GM19328 (cell line): Measurements from ENCODE around the gene GALNTL6.
"Not testable (repeated sequence)": the region's sequence is repeated elsewhere in the genome, so short reads cannot be mapped to it uniquely, and the experiment has no call there.

ENCODE experiments used
- ATAC-seq: cut with Tn5 transposase; IDR thresholded peaks from one replicate; pipeline ENCODE4 v1.9.1; 2021; ENCODE audit warnings: mild to moderate bottlenecking, moderate library complexity; ENCODE audit not compliant: unreplicated experiment

Gene GALNTL6

DNA sequence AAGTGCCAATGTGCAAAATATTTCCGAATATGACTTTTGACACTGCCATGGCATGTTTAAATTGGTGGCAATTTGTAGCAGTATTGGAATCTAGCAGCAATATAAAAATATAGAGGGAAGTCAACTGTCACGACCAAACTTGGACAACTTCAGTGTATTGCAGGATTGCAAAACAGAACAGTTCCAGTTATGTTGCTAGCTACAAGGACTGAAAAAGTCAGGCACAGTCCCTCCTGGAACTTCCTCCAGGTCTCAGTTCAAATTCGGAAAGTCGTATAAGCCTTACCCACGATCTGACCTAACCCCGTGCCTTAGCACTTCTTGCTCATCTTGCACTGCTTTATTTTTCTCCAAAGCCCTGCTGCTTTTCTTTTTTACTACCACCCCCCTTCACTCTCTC lies 965.4 kb downstream of the GALNTL6 start:
- no peak for ATAC-seq

DNA sequence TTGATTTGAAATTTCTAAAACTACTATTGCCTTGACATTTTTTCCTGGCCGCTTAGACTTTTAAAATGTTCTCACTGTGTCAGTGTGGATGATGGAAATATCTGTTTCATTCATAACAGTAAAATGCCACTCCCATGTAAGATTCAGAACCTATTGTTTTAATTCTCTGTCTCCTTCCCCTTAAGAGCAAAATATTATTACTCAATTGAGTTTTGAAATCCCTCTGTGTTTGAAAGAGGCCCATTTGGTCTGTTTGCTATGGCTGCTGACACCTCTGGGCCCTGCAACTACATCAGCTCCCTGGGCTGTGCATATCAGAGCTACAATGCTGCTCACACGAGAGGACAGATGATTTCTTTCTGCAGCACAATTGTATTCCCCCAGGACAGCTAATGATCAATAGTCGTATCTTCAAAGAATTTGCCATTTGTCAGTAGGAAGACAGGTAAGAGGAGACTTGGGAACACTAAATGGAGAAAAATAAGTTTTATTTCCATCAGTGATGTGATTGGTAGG lies 967.4 kb downstream of the GALNTL6 start:
- ATAC-seq = no peak

DNA sequence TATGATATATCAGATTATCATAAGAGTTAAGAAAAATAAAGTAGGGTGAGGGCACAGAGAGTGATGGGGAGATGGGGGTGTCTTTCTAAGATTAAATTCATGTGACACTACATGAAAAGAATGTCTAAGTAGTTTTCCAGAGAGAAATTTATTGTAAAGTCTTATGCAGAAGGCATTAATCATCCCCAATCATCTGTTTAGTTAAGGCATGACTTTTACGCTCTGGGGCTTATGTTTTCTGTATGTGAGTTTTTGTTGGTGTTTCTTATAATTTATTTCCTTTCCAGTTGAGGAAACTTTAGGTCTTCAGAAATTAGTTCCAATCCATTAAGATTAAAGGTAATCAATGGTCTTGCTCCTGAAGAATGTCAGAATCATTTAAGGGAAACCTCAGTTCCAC lies 972.4 kb downstream of the GALNTL6 start:
- ATAC-seq = no peak

DNA sequence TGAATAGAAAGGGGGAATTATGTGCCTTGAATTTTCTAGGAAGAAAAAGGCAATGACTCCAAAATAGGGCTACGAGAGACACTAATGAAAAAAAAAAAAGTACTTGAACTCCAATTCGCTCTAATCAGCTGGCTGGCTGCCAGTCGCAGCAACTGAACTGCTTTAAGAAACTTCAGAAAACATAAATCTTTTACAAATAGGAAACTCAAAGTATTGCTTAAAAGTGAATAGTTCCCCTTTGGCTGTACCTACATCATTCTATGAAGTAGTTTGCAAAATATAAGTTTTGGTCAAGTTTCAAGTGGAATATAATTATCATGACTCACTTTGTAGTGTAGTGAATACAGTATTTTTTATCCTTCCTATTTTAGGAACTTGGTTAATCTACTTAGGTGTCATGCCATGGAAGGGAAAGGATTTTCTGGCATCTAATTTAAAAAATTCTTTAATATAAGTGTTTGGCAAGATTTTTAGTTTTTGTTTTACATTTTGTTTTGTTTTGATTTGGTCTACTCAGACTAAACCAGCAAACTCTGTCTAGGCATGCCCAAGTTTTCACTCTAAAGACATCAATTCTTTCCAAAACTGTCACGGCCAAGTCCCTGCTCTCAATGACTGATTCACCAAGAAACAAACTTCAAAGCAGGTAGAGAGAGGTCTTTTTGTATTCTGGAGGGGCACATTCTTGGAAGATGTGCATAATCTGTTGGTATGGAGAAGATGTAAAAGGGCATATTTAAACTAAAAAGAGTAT lies 973.0 kb downstream of the GALNTL6 start:
- no peak for ATAC-seq

DNA sequence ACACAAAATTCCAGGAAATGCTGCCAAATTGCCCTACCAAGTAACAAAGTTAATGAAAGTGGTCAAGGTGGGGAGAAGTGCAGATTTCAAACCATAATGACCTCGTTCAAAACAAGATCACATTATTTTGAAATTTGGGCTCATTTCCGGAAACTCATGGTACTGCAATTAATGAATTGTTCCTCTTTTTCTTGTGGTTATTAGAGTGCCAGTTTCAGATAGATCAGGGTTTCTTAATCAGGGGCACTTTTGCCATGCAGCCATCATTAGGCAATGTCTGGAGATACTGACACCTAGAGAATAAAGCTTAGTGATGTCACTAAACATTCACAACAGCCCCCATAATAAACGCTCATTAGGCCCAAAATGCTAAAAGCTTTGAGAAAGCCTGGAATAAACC lies 973.9 kb downstream of the GALNTL6 start:
- no peak for ATAC-seq

DNA sequence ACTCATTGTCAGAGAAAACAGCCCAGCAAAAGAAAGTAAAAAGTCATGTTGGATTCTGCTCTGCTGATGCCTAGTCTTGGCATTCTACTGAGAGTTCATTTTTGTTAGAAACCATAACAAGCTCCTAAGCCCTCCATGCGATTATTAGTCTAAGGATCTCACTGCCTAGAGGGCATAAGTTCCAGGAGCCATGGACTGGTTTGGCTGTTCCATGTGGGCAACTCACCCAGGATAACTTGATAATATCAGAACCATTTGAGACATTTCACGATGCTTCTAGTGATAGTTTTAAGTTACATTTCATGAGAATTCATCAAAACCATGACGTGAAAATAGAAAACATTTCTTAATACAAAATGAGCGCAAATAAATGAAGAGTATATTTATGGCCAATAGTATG lies 978.6 kb downstream of the GALNTL6 start:
- ATAC-seq = no peak

DNA sequence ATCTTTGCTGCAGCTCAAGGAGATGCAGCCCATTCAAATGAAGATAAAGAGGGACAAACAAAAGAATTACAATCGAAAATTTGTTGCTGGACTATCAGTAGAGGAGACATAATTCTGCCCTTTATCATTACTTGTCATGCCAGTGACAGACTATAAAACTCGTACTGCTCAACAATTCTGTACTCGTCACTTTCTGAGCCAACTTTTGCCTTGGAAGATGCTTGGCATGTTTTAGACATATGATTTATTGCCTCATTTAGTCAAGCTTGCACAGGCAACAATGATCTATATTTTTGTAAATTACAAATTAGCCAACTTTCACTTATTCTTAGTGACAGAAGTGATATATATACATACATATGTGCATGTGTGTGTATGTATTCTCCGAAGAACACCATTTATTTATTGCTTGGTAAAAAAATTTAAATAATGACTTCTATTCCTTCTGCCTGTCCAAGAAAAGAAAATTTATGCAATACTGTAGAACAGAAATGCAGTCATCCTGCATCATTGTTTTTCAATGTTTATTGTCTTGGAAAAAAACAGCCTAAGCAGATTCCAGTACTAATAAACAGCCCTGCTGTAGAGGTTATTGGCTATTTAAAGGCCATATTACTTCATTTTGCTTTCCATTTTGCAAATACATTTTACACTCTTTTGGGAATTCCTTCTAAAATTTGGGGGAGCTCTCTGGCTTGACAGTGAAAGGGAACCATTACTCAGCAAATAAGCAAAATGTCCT lies 980.5 kb downstream of the GALNTL6 start:
- ATAC-seq = no peak

DNA sequence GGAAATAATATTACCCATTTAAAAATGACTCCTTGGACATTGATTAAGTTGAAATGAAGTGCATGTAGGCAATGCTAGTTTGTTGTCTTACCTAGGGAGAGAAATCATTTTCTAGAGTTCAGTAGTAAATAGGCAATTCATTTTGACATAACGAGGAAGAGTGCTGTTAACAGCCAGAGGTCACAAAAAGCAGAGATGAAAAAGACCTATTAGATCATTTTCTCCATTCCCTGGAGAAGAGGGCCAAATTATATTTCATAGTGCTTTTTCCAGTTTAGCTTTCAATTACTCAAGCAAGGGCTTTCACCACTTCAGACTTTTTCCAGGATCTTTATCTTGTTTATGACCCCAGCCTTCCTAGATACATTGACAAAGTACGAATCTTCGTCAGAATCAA lies 981.1 kb downstream of the GALNTL6 start:
- no peak for ATAC-seq

DNA sequence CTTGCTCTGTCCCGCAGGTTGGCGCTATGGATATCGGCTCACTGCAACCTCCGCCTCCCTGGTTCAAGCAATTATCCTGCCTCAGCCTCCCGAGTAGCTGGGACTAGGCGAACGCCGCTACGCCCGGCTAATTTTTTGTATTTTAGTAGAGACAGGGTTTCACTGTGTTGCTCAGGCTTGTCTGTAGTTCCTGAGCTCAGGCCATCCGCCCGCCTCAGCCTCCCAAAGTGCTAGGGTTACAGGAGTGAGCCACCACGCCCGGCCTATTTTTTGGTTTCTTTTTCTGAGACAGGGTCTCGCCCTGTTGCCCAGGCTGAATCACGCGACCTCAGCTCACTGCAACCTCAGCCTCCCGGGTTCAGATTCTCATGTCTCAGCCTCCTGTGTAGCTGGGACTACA lies 984.1 kb downstream of the GALNTL6 start:
- not testable (repeated sequence) for ATAC-seq

DNA sequence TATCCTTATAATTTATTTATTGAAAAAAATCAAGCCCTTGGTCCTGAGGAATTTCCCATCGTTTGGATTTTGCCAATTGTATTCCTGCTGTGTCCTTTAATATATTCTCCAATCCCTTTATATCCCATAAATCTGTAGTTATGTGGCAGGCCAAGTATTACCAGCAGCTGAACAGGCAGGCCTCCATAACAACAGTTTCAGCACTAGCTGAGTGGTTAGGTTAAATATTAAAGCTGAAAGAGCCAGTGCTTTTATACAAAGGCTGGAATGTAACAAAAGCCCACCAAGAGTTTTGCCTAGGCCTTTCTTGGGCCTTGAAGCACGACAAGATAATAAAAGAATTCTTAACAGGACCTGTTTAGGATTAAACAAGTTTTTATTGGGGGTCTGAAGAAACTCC lies 988.8 kb downstream of the GALNTL6 start:
- no peak for ATAC-seq

DNA sequence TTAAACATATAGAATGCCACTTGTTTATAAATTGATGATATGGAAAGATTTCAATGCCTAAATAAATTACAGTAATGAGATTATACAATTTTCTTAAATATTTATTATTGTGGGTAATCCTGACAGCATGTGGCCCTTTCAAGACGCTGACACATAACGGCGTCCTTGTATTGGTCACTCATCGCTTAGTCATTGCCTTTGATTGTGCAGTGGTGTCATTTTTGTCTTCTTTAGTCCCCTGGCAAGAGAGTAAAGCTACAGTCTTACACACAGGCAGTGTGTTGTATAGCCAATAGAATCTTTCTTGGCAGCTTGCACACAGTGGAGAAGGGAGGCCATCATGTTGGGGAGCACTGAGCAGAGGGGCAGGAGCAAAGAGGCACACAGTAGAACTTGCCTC lies 993.6 kb downstream of the GALNTL6 start:
- no peak for ATAC-seq

DNA sequence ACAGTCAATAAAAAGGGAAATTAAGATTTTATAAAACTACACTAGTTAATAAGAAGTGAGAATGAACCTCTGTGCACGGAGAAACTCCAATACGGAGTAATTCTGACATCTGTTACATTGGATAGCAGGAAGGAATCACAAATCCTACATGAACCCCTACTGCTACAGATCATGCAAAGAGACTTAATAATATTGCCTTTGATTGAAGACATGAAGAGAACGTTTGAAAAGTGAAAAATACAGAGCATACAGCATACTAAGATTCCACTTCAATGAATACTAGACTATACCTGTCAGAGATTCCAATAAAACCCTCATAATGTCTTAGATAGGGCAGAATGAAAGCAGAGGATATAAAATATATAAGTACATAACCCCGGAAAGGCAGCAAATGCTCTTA lies 995.0 kb downstream of the GALNTL6 start:
- ATAC-seq = no peak

DNA sequence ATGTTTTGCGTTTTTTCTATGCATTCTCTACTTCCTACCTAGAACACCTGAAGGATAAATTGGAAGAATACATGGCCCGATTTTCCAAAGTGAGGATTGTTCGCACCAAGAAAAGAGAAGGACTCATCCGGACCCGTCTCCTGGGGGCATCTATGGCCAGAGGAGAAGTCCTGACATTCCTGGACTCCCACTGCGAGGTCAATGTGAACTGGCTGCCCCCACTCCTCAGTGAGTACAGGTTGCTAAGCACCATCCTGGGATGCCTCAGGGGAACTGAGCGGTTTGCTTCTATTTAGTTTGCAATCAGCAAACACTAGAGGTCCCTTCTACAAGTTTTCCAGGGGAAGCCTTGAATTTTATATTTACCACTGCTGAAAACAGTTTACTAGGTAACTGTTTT lies 996.1 kb downstream of the GALNTL6 start:
- ATAC-seq = no peak

DNA sequence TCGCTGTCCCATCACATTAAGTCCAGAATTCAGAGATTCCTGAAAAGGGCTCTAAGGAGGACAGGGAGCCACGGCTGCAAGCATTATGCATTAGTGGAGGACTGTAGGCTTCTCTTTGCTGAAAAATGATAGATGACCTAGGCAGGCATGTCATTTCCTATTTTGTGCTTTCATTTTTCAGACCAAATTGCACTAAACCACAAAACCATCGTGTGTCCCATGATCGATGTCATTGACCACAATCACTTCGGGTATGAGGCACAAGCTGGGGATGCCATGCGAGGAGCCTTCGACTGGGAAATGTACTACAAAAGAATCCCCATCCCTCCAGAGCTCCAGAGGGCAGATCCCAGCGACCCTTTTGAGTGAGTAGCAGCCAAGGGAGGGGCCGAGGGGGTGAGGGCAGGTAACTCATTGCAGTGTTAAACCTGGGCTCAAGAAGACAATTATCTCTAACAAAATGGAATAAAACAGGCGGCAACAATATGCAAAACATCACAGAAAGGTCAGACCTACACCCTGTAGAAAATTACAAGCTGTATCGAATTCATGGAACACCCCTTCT lies 1000.2 kb downstream of the GALNTL6 start:
- no peak for ATAC-seq

DNA sequence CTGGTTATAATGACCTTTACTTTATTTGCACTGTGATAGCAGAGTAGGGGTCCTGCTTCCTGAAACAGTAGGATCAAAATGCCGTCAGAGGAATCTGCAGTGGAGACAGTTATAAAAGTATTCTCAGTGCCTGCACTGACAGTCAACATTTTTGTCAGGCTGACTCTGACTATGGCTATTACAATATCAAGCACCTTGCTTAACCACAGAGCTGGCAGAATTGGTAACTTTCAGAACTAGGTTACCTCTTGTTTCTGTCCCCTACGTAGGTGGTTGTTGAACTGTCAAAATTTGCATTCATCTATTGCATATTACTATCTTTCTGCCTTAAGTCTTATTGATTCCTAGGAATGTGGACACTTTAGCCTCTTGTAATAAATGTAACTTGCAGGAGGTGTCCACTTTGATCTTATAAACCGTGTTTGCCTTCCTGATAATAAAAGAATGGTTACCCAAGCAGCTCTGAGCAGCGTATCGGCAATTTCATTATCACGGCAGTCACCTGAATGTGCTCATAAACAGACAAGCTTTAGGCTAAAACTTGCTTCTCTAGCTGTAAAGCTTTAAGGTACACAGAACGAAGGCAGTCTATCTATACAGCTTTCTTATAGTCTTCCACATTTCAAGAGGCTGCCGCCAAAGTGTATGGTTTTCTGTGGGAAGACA lies 1002.4 kb downstream of the GALNTL6 start:
- ATAC-seq = no peak

DNA sequence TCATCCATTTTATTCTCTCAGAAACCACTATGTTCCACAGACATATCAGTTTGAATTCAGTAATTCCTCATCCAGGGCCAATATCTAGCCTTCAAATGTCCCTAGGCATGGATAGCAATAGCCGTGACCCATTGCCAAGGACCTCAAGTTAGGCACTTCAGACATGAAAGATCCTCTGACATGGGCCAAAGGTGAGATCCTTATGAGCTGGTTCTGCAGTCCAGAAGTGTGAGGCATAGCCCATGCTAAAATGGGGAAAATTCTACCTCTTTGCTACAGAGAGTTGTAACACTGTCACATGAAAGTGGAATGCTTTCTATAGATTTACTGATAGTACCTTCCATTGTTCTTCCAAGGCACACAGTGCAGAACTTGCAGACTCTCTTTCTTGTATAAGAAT lies 1005.7 kb downstream of the GALNTL6 start:
- no peak for ATAC-seq

DNA sequence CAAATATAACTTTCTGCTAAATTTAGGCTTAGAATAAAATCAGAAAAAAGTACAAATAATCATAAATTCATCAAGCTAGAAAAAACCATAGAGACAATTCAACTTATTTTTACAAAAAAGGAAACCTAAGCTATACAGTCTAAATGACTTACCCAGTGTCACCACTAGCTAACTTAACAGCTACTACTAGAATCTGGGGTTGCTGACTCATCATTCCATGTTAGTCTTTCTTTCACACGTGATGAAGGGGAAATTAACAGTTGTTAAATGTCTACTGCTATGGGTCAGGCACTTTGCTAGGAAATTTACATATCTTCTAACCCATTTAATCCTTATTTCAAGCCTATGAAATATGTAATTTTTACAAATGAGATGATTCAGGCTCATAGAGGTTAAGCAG lies 1006.1 kb downstream of the GALNTL6 start:
- no peak for ATAC-seq

DNA sequence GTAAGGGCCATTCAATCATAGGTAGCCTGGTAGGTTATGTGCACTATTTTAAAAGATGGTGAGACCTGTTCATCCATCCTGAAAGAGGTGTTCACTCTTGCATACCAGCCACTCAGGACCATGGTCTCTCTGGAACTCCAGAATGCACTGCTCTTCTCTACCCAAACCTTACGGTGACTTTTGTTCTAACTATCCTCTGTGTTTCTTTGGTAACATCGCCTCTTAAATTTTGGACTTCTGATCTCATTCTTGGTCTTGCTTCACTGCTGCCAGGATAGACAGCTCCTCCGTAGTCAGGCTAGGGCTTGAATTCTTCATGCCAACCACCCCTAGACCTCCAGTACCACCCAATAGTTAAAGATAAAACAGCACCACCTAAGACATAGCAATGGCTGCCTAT lies 1009.1 kb downstream of the GALNTL6 start:
- no peak for ATAC-seq

DNA sequence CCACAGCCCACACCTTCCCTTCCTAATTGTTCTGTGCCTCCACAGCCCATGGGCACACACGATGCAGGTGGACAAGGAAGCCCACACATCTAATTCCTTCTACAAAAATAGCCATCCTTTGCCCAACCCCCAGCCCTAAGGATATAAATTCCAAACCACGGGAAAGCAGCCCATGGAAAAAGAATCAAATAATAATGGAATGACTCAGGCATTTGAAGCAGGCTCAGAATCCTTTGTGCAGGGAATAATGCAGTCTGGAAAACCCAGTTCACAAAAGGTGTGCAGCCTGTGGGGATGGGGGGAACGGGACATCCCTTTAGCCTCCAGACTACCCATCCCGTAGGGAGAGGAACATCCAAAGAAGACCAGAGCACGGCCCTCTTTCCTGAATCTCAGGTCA lies 1013.1 kb downstream of the GALNTL6 start:
- no peak for ATAC-seq

DNA sequence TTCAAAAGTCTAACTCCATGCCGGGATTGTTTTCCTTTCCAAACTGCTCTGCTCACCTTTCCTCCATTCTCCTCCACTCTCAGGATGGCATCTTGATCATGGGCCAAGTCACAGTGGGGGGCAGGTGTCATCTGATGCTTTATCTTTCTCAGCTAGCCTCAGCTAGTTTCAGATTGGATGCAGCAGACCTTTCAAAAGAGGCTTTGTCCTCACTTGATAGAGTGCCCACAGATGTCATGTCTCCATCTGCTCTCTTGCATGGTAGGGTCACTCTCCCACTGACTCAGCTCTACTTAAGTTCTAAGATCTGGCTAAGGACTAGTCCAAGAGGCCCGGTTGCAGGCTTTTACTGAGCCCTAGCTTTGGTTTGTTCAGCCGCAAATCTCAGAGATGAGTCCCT lies 1013.7 kb downstream of the GALNTL6 start:
- no peak for ATAC-seq

DNA sequence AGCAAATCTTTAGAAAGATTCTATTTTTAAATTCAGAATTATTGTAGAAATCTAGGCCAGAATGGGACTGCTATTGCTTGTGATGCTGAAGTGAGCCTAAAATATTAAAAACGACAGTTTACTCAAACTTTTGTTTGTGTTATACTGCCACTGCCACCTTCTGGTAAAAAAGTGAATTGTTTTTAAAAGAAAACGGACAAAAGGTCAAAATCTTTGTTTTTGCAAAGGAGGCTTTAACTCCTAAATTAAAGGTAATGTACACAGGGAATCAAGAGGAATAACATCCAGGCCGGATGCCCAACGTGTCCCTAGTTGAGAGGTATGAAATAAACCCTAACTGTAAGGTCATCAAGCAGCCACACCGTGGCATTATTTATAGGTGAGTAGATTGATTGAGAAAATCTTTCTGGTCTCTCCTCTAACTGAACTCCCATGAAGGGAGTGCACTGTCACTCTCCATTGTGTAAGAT lies 1017.1 kb downstream of the GALNTL6 start:
- no peak for ATAC-seq
